Urinary bladder (tissue), 4 donors: ENCODE results near the gene CD79A. TPM values are rescaled to one million over a fixed set of nuclear protein-coding genes. Genes with fewer than 3 reads are reported as not detected.

ENCODE experiments used
- DNase-seq: peaks from one replicate; pipeline ENCODE4 v3.0.0-alpha.2; 2015; ENCODE audit errors: extremely low spot score
- H3K27ac ChIP-seq: one replicate; pipeline ENCODE4 v1.5.1; 2013; ENCODE audit warnings: low read depth, mild to moderate bottlenecking, moderate library complexity
- H3K36me3 ChIP-seq: one replicate; pipeline ENCODE4 v1.6.1; 2013; ENCODE audit warnings: mild to moderate bottlenecking, moderate library complexity; ENCODE audit not compliant: insufficient read depth
- H3K4me1 ChIP-seq: one replicate; pipeline ENCODE4 v1.6.1; 2013; ENCODE audit warnings: mild to moderate bottlenecking, moderate library complexity; ENCODE audit not compliant: insufficient read depth
- H3K4me3 ChIP-seq: one replicate; pipeline ENCODE4 v1.5.1; 2013; ENCODE audit warnings: low read depth, low read length
- WGBS: extraction: QIAGEN DNeasy Blood & Tissue Kit; methylation state at CpG from one replicate; pipeline ENCODE4 v1.1.7; 2013; 5-methylcytosine and 5-hydroxymethylcytosine counted together
- polyA plus RNA-seq: library from polyadenylated mRNA; stranded (reverse); fragments of 200-250 nt; gene quantifications from one replicate; pipeline ENCODE4 v1.2.3, GENCODE V29; 2013
- total RNA-seq: library from RNA; depleted of rRNA; stranded (reverse); fragments of >200 nt; gene quantifications from one replicate; pipeline ENCODE4 v1.2.3, GENCODE V29; 2014
- donor health status: healthy with polysubstance abuse.
- donor health status: healthy.

The CD79A gene
- total and polyA plus RNA-seq, 2 donors: 0.37 to 0.80 TPM

DNA sequence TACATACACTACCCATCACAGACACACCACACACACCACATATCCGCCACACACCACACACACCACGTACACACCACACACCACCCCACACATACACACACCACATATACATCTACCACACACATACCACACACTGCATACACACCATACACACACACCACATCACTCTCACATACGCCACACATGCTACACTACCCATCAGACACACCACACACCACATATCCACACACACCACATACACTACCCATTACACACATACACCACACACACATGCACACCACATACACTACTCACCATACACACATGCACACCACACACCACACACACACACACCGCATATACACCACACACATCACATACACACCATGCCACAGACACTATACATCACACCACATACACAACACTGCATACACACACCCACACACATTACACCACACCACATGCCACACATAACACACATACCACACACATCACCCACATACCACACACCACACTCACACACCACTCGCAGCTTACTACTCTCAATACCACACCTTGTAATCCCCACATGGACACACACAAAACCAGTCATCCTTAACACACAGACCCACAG lies 41.7 kb downstream of the CD79A start:
- no peak overlapping the region for H3K27ac ChIP-seq
- H3K36me3 ChIP-seq: no peaks in the 10 kb centered on the region
- 86% methylated on average over 5 of the region's 5 CpGs for WGBS
- no peaks in the 10 kb centered on the region for H3K4me1 ChIP-seq
- no peak for DNase-seq
- H3K4me3 ChIP-seq: no peak overlapping the region

DNA sequence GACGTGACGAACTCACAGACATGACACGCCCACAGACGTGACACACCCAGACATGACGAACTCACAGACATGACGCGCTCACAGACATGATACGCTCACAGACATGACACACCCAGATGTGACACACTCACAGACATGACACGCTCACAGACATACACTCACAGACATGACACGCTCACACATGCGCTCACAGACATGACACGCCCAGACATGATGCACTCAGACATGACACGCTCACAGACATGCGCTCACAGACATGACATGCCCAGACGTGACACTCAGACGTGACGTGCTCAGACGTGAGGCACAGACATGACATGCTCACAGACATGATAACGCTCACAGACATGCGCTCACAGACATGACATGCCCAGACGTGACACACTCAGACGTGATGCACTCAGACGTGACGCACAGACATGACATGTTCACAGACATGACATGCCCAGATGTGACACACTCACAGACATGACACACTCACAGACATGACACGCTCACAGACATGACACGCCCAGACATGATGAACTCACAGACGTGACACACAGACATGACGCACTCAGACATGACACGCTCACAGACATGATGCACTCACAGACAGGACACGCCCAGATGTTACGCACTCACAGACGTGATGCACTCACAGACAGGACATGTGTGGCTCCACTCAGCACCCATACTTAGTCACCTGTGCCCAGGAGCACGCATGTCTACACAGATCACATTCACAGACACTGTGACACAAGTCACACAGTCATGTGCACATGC lies 43.1 kb downstream of the CD79A start:
- WGBS: 86% methylated on average over 33 of the region's 33 CpGs
- Histone ChIP-seq H3K4me1 (no peaks in the 10 kb centered on the region), H3K4me3 (no peak overlapping the region), H3K27ac (no peak overlapping the region), H3K36me3 (no peaks in the 10 kb centered on the region)
- no peak for DNase-seq

DNA sequence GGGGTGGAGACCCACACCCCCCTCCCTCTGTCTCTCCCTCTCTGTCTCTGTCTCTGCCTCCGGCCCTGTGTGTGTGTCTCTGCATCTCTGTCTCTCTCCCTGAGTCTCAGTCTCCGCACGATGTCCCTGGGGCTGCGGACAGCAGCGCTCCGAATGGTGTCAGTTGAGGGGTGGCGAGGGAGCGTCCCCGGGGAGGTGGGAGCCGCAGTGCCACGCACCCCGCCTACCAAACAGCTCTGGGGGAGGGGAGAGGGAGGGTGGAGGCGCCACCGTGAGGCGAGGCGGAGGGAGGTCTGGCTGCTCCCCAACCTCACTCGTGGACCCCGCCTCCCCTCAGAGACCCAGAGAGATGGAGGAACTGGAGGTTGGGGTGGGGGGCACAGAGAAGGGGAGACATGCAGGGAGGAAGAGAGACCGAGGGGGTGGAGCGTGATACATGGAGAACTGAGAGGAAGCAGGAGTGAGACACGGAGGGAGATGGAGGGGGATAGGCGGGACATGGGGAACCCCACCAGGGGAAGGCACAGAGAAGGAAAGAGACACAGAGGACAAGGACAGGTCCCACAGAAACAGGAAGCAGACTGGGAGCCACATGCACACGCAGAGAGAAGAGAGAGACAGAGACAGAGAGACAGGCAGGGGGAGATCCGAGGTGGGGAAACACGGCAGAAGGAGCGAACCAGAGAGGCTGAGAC lies 44.0 kb downstream of the CD79A start:
- Histone ChIP-seq H3K27ac (no peak overlapping the region), H3K4me3 (no peak overlapping the region), H3K4me1 (no peaks in the 10 kb centered on the region), H3K36me3 (no peaks in the 10 kb centered on the region)
- no peak for DNase-seq
- WGBS: 7% methylated on average over 26 of the region's 26 CpGs

DNA sequence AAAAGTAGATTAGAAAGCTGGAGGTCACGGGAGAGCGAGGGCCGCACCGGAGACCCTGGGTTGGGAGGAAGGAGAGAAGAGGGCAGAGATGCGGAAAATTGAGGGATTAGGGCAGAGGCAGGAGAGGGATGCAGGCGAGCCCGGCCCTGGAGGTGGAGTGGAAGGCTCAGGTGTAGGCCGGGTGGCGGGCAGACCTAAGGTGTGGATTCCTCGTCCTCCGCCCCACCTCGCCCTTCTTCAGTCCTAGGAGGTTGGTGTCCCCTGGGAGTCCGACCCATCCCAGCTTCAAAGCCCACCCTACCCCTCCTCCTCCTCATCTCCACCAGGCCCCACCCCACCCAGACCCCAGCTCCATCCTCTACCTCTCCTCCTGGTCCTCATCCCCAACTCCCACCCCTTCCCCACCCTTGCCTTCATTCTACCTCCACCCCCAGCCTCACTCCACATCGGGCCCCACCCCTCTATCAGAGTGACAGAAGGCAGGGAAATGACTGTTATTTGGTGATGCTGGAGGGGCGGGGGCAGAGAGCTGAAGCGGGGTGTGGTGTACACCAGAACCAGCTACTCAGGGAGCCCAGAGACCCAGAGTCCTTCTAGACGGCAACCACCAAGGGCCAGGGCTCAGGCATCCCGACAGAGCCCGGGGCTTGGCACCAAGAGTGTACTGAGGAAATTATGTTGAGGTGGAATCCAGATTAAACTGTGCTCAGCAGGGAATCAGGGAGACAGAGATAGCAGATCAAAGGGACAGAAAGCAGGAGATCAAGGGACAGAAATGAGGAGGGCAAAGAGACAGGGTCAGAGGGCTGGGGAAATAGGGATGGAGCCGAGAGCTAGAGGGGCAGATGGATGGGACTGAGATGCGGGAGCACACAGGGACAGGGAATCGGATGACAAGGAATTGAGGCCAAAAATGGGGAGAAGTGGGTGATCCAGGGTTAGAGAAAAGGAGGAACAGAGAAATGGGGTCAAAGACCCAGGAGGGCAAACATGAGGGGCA lies 44.8 kb downstream of the CD79A start:
- H3K4me3 ChIP-seq: no peak overlapping the region
- 8% methylated on average over 22 of the region's 22 CpGs for WGBS
- H3K4me1 ChIP-seq: no peaks in the 10 kb centered on the region
- no peak for DNase-seq
- H3K27ac ChIP-seq: no peak overlapping the region
- no peaks in the 10 kb centered on the region for H3K36me3 ChIP-seq

DNA sequence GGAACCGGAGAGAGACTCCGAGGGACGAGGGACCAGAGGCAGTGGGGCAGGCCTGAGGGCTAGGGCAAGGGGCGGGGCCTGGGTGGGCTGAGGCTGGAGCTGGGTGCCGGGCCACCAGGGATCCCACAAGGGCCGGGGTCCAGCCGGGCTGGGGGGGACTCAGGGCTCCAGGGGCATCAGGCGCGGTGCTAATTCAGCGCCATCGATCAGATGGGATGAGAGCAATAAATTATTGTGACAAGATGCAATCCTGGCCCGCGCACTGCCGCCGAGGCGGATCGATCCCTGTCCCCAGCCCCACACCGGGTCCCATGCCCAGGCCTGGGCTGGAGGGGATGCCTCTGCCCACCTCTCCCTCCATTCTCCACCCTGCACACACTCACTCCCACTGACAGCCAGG lies 45.5 kb downstream of the CD79A start:
- DNase-seq: no peak
- H3K36me3 ChIP-seq: no peaks in the 10 kb centered on the region
- WGBS: 9% methylated on average over 18 of the region's 18 CpGs
- no peaks in the 10 kb centered on the region for H3K4me1 ChIP-seq
- H3K4me3 ChIP-seq: no peak overlapping the region
- no peak overlapping the region for H3K27ac ChIP-seq

DNA sequence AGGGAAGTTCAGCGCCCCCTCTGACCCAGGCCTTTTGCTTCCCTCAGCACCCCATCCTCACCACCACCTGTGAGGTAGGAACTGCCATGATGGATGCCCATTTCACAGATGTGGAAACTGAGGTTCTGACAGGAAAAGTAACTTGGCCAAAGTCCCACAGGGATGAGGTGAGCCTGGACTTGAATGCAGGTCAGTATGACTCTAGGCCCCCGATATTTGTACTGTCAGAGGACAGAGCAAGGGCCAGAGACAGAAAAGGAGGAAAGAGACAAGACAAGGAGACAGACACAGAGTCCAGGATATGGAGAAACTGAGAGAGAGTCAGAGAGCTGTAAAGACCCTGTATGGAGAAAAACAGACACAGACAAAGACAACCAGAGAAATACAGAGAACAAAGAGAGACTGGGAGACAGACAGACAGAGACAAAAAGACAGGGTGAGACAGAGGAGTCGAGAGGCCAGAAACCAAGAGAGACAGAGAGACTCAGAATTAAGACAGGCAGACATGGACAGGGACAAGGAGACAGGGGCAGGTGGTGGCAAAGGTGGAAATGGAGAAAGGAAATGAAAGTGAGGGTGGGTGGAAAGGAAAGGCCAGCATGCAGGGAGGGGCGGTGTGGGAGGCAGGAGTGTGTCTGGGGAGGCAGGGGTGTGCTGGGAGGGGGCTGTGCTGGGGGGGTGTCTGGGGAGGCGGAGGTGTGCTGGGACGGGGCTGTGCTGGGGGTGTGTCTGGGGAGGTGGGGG lies 46.1 kb downstream of the CD79A start:
- peaks cover 1% of the 10 kb centered on the region for H3K4me1 ChIP-seq
- H3K4me3 ChIP-seq: no peak overlapping the region
- no peak overlapping the region for H3K27ac ChIP-seq
- WGBS: 23% methylated on average over 6 of the region's 6 CpGs
- no peak for DNase-seq
- H3K36me3 ChIP-seq: no peaks in the 10 kb centered on the region

- Histone ChIP-seq H3K27ac (no peak overlapping the region), H3K36me3 (no peaks in the 10 kb centered on the region), H3K4me3 (no peak overlapping the region), H3K4me1 (peaks cover 2% of the 10 kb centered on the region)
- DNase-seq: no peak
- WGBS: 41% methylated on average over 13 of the region's 13 CpGs
These were observed 47.4 kb downstream of the CD79A start for GRCh38 chr19:41924151-41925145.

GRCh38 chr19:41925208-41926003 lies 48.3 kb downstream of the CD79A start:
- DNase-seq: no peak
- Histone ChIP-seq H3K36me3 (no peaks in the 10 kb centered on the region), H3K4me3 (no peak overlapping the region), H3K27ac (no peak overlapping the region), H3K4me1 (peaks cover 2% of the 10 kb centered on the region)
- WGBS: 40% methylated on average over 7 of the region's 7 CpGs

DNA sequence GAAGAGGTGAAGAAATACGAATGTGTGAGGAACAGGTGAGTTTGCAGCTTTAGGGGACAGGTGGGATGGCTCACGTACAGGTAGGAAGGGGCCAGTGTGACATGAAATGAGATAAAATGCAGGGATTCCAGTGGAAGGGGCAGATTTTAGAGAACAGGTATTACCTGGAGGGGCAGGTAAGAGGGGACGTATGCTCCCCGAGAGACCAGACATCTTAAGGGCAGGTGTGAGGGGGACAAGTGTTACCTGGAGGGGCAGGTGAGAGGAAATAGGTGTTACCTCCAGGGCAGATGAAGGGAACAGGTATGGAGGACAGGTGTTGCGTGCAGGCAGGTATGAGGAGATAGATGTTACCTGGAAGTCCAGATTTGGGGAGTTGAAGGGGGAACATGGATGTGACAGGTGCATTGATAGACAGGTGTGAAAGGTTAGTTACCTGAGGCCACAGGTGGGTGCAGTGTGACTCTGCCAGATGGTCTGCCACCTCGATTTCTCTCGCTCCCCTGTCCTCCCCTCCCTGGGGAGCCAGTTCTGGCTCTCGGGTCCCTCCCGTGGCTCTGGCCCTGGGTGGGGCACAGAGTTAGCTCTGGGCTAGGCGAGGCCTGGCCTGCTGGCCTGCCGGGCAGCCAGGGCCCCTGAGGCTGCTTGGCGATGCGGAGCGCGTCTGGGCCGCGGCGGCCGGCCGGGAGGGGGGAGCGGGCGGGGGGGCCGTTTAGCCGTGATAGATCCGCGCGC lies 49.1 kb downstream of the CD79A start:
- WGBS: 15% methylated on average over 27 of the region's 27 CpGs
- Histone ChIP-seq H3K27ac (no peak overlapping the region), H3K36me3 (no peaks in the 10 kb centered on the region), H3K4me3 (no peak overlapping the region), H3K4me1 (peaks cover 2% of the 10 kb centered on the region)
- no peak for DNase-seq

GRCh38 chr19:41926763-41927496 lies 49.9 kb downstream of the CD79A start:
- H3K27ac ChIP-seq: no peak overlapping the region
- H3K4me1 ChIP-seq: peaks cover 2% of the 10 kb centered on the region
- no peak overlapping the region for H3K4me3 ChIP-seq
- 42% methylated on average over 16 of the region's 16 CpGs for WGBS
- no peak for DNase-seq
- H3K36me3 ChIP-seq: no peaks in the 10 kb centered on the region
